ENCODE data around the gene MRPL52.
A peak's percentile ranks its signal among the peaks of the same experiment; 100 is the strongest.
"Not testable (repeated sequence)": the region's sequence is repeated elsewhere in the genome, so short reads cannot be mapped to it uniquely, and the experiment has no call there.

MRPL52 gene

DNA sequence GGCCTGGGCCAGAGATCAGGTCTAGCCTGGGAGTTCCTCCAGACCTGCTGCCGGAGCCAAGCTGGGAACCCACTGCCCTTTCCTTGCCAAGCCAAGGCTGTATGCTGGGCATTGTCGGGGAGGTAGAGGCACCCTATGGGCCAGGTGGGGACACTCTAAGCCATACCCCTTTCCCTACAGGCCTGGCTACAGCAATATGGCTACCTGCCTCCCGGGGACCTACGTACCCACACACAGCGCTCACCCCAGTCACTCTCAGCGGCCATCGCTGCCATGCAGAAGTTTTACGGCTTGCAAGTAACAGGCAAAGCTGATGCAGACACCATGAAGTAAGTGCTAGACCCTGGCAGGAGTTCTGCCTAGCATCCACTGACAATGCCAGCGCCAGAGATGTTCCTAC, 11.6 kb downstream of the MRPL52 start:
- no peak for DNase-seq

GRCh38 chr14:22841769-22842168, 12.1 kb downstream of the MRPL52 start:
- no peak for DNase-seq

- DNase-seq, result no peak
Measured at GRCh38 chr14:22842211-22843122, 12.8 kb downstream of the MRPL52 start.

GRCh38 chr14:22843123-22843925, 13.6 kb downstream of the MRPL52 start:
- DNase-seq, result no peak

- no peak for DNase-seq
Measured at GRCh38 chr14:22844221-22845102, 14.8 kb downstream of the MRPL52 start.

DNA sequence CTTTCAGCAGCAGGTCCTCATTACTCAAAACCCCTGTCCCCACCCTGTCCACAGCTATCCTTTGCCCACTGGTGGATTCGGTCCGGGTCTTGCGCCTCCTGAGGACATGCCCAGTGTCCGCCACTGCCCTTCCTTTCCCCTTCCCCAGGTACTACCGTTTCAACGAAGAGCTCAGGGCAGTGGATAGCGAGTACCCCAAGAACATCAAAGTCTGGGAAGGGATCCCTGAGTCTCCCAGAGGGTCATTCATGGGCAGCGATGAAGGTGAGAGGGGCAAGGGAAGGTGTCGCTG, 15.4 kb downstream of the MRPL52 start:
- no peak for DNase-seq

DNA sequence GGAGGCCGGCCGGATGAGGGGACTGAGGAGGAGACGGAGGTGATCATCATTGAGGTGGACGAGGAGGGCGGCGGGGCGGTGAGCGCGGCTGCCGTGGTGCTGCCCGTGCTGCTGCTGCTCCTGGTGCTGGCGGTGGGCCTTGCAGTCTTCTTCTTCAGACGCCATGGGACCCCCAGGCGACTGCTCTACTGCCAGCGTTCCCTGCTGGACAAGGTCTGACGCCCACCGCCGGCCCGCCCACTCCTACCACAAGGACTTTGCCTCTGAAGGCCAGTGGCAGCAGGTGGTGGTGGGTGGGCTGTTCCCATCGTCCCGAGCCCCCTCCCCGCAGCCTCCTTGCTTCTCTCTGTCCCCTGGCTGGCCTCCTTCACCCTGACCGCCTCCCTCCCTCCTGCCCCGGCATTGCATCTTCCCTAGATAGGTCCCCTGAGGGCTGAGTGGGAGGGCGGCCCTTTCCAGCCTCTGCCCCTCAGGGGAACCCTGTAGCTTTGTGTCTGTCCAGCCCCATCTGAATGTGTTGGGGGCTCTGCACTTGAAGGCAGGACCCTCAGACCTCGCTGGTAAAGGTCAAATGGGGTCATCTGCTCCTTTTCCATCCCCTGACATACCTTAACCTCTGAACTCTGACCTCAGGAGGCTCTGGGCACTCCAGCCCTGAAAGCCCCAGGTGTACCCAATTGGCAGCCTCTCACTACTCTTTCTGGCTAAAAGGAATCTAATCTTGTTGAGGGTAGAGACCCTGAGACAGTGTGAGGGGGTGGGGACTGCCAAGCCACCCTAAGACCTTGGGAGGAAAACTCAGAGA, 16.3 kb downstream of the MRPL52 start:
- DNase-seq, result no peak

- DNase-seq, result no peak
Measured at GRCh38 chr14:22846811-22847307, 17.2 kb downstream of the MRPL52 start.

GRCh38 chr14:22847661-22848341, 18.1 kb downstream of the MRPL52 start:
- DNase-seq, result no peak

- DNase-seq, result no peak
Measured at GRCh38 chr14:22848351-22849164, 18.9 kb downstream of the MRPL52 start.

- no peak for DNase-seq
Measured at GRCh38 chr14:22849212-22849819, 19.6 kb downstream of the MRPL52 start.

DNA sequence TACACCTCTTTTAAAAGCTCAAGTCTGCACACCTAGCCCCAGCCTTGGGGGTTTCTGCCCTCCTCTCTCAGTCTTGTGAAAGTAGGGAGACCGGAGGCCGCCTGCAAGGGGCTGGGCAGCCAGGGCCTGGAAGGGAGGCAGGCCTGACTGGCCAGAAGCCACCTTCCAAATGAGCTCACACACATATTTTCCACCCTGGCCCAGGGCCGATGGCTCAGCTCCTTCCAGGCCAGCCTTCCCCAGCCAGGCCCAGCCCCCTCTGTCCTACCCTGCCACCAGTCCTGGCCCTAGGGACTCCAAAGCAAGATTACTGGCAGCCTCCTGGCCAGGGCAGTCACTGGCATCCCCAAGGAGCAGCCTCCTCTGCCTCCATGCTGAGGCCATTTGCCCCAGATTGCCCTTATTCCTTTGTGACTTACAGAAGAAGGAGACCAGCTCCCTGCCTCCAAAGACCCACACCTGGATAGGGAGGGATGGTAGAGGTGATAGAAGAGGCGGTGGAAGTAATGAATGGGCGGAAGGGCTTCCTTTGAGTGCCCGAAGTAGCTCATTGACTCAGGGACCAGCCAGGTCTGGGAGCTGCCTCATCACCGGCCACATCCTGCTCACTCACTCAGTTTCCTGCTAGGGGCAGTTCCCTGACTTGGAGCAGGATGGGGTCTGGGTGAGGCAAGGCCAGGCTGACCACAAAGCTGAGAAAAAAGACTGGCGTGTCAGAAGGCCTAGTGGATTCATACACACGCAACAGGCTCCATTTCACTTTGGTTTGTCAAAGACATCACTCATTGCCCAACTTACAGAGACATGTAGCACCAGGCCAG, 21.5 kb downstream of the MRPL52 start:
- peak; percentile 41 for DNase-seq

- not testable (repeated sequence) for DNase-seq
Measured at GRCh38 chr14:22852178-22852577, 22.5 kb downstream of the MRPL52 start.

DNA sequence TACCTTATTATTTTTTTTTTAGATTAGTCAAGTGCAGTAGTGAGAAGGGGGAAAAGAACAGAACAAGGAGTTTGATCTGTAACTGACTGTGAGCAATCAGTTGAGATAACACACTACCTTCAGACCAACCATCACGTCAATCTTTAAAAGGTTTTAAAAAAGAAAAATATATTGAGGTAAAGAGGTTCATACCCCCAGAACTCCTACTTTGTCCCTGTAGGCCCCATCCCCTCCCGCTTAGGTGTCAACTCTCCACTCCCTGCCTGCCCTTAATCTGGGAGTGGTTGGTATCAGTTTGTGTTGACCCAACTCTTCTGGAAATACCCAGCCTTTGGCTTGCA, 22.9 kb downstream of the MRPL52 start:
- DNase-seq, result no peak

DNA sequence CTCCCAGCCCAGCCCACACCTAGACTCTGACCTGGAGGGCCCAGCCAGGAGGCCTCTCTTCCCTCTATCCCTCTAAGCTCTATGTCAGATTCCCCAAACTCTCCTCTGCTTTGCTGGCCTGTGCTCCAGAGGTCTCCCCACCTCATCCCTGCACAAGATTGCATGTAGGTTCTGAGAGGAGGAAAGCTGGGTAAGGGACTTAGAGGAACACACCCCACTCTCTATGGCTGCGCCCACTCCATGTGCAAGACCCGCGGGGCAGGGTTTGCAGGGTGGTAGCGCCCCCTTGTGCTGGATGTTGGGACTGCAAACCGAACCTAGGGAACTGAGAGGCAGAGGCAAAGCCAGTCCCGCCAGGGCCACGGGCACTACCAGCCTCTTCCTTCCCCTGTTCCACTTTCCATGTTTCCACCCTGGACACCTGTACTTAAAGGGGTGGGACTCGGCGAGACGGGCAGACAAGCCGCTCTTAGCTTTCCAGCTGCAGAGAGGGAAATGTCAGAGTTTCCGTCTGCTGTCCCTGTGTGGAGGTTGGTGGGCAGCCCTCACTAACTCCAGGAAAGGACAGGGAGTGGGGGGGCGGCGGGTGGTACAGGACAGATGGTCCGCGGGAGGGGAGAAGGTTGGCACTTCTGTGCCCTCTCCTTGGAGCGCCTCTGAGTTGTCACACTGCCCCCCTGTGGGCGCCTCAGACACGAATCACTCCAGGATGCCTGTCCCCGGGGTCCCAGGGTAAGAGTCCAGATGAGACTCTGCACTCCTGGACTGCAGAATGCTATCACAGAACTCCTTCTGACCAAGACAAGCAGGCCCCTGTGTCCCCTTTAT, 23.5 kb downstream of the MRPL52 start:
- DNase-seq, result peak; percentile 96

DNA sequence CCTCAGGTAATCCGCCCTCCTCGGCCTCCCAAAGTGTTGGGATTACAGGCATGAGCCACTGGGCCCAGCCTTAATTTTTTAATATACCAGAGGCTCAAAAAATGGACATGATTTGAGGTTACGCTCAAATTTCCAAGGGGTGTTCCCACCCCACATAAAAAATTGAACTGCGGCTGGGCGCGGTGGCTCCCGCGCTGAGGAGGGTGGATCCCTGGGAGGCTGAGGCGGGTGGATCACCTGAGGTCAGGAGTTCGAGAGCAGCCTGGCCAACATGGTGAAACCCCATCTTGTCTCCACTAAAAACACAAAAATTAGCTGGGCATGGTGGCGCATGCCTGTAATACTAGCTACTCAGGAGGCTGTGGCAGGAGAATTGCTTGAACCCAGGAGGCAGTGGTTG, 24.6 kb downstream of the MRPL52 start:
- not testable (repeated sequence) for DNase-seq

DNA sequence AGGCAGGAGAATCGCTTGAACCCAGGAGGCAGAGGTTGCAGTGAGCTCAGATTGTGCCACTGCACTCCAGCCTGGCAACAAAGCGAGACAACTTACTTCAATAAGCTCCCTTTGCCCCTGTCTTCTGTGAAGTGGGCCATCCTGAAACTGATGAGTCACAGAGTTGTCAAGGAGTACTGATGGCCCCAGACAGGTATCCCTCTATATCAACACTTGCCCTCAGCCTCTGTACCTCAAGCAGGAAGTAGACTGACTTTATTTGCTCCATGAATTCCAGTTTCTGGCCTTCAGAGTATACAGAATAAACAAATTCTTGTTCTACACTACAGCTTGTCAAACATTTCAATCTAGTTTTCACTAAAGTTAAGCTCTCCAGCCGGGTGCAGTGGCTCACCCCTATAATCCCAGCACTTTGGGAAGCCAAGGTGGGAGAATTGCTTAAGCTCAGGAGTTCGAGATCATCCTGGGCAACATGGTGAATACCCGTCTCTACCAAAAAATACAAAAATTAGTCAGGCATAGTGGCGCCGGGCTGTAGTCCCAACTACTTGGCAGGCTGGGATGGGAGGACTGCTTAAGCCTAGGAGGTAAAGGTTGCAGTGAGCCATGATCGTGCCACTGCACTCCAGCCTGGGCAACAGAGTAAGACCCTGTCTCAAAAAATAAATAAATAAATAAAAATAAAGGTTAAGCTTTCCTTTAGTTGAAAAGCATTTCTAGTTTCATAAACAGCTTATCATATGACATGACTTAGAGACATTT, 25.5 kb downstream of the MRPL52 start:
- DNase-seq, result peak; percentile 28

DNA sequence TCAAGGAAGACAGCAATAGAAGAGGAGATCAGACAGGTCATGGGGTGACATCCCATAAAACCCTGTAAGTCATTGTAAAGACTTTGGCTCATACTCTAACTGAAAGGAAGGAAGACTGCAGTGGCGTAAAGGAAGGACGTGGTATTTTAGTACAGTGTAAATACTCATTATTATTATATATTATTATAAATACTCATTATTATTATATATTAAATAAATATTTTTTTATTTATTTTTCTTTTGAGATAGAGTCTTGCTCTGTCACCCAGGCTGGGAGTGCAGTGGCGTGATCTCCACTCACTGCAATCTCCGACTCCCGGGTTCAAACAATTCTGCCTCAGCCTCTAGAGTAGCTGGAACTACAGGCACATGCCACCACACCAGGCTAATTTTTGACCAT, 26.7 kb downstream of the MRPL52 start:
- no peak for DNase-seq
